ENCODE measurements around the gene EXOC4. TPM values are rescaled to one million over a fixed set of nuclear protein-coding genes. Genes with fewer than 3 reads are reported as not detected.

Gene EXOC4
- total and polyA plus RNA-seq, 2 of the 8 experiments (the other 6 are each of a cell fraction or from before 2014, with no cell fraction given) = 27.0 to 67.3 TPM

DNA sequence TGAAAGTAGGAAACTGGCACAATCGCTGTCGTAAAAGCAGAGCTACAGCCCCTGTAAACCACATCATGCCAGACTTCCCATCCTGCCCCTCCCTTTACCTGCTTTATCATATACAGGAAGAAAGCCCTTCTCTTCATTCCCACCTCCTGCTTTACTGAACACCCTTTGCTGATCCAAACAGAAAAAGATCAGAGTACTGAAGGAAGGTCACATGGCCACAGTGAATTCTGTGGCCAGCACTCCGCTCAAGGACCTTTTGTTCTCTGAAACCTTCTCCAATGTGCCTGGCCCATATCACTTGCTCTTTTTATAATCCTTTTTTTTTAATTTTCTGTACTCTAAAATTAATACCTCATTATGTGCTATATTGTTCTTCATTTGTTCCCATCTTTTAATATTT, 765.4 kb downstream of the EXOC4 start:
- H3K23ac ChIP-seq (ENCODE audit: insufficient read length) = no peak overlapping the region
- no peaks in the 10 kb centered on the region for H4K20me1 ChIP-seq (replicated peaks in 1 of 2; ENCODE audit: control insufficient read depth in 1 of 2, insufficient read depth in 2 of 2, low read length in 2 of 2)
- H2AK5ac ChIP-seq (ENCODE audit: low read depth, low read length) = no peak overlapping the region
- no peak overlapping the region for H2BK15ac ChIP-seq (ENCODE audit: low read length)
- H4K91ac ChIP-seq (replicated peaks; ENCODE audit: insufficient read length, low read length) = no peak overlapping the region
- no peak overlapping the region for H2BK12ac ChIP-seq (ENCODE audit: low read depth, low read length)
- no peak overlapping the region for H3K4me3 ChIP-seq (ENCODE audit: extremely low read depth in 1 of 4, insufficient read depth in 2 of 4, low read depth in 3 of 4, low read length in 4 of 4)
- H4K8ac ChIP-seq (ENCODE audit: extremely low read depth, insufficient read depth, low read length) = no peak overlapping the region
- H3K4me1 ChIP-seq (replicated peaks in 1 of 4; ENCODE audit: control insufficient read depth in 3 of 4, insufficient read depth in 4 of 4, low read length in 3 of 4) = peaks cover 0 to 5% (median 2%) of the 10 kb centered on the region in 4 experiments; a peak in 3 of 7 replicates
- no peak overlapping the region for H2BK20ac ChIP-seq (ENCODE audit: low read length)
- H3K56ac ChIP-seq (replicated peaks; ENCODE audit: insufficient read length, low read depth, low read length) = no peak overlapping the region
- no peaks in the 10 kb centered on the region for H3K79me1 ChIP-seq (ENCODE audit: low read depth, low read length)
- no peaks in the 10 kb centered on the region for H3K23me2 ChIP-seq (ENCODE audit: low read depth, low read length)
- no peak for DNase-seq (ENCODE audit: low read depth in 1 of 2, low spot score in 2 of 2)
- no peaks in the 10 kb centered on the region for H3K9me3 ChIP-seq (ENCODE audit: insufficient read depth in 2 of 2, low read depth in 1 of 2, low read length in 1 of 2)
- H2BK120ac ChIP-seq (replicated peaks; ENCODE audit: low read depth, low read length) = no peak overlapping the region
- no peaks in the 10 kb centered on the region for H3K27me3 ChIP-seq (replicated peaks in 1 of 4; ENCODE audit: control insufficient read depth in 3 of 4, extremely low read depth in 1 of 4, insufficient read depth in 3 of 4, low read length in 3 of 4)
- no peak overlapping the region for H3K18ac ChIP-seq (ENCODE audit: extremely low read depth, low read length)
- H2AFZ ChIP-seq (ENCODE audit: low read length) = no peak overlapping the region
- H3K36me3 ChIP-seq (ENCODE audit: control insufficient read depth in 2 of 4, insufficient read depth in 4 of 4, low read length in 3 of 4) = no peaks in the 10 kb centered on the region
- no peak for FAIRE-seq
- 96% methylated on average over 3 of the region's 3 CpGs; no CpG with 5 or more reads in 1 of the 2 experiments for WGBS, 2 experiments (ENCODE audit: extremely low coverage in 1 of 2, insufficient coverage in 1 of 2, insufficient read length in 1 of 2, insufficient replicate concordance in 2 of 2, low coverage in 1 of 2, low lambda C conversion rate in 2 of 2, missing lambda C conversion rate in 1 of 2)
- no peak overlapping the region for H3K4me2 ChIP-seq (ENCODE audit: insufficient read depth in 1 of 2, low read depth in 2 of 2, low read length in 2 of 2)
- CTCF ChIA-PET (ENCODE audit: partially characterized antibody) = interaction anchor here (0.7 to 2.4 kb wide), 3 partner anchors 71 to 164 kb away, joined by 3 to 12 read pairs (median 5); no protein-coding TSS in a partner anchor
- H3K4ac ChIP-seq (replicated peaks; ENCODE audit: insufficient read length, low read depth, low read length) = no peak overlapping the region
- H3K79me2 ChIP-seq (ENCODE audit: control insufficient read depth in 1 of 2, insufficient read depth in 2 of 2, low read length in 2 of 2) = no peaks in the 10 kb centered on the region
- H3K27ac ChIP-seq (ENCODE audit: low read depth, low read length) = no peak overlapping the region
- POLR2A ChIA-PET (ENCODE audit: partially characterized antibody) = no interaction called here
- H4K5ac ChIP-seq (ENCODE audit: insufficient read length, low read depth, low read length) = no peak overlapping the region
- no peak overlapping the region for H3K14ac ChIP-seq (ENCODE audit: insufficient read length)
- H2BK5ac ChIP-seq (ENCODE audit: low read depth, low read length) = no peak overlapping the region
- no peak overlapping the region for H3K9ac ChIP-seq (replicated peaks in 1 of 4; ENCODE audit: extremely low read depth in 1 of 4, low read depth in 3 of 4, low read length in 3 of 4)
- no peak for TF ChIP-seq CHD1 (IDR thresholded peaks at IDR 0.05; ENCODE audit: low read depth, low read length)
- TF ChIP-seq TAF1 (IDR thresholded peaks at IDR 0.05; ENCODE audit: low read depth, low read length) = no peak
